ENCODE data around the gene ALMS1.

DNA sequence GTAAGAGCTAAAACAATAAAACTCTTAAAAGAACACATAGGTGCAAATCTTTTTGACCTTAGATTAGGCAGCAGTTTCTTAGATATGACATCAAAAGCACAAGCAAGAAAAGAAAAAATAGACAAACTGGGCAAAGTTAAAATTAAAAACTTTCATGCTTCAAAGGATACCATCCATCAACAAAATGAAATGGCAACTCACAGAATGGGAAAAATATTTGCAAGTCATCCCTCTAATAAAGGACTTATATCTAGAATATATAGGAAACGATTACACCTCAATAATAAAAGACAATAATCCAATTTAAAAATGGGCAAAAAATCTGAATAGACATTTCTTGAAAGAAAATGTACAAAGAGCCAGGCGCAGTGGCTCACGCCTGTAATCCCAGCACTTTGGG lies 29.5 kb upstream of the ALMS1 start:
- TF ChIP-seq, protein P1, sequence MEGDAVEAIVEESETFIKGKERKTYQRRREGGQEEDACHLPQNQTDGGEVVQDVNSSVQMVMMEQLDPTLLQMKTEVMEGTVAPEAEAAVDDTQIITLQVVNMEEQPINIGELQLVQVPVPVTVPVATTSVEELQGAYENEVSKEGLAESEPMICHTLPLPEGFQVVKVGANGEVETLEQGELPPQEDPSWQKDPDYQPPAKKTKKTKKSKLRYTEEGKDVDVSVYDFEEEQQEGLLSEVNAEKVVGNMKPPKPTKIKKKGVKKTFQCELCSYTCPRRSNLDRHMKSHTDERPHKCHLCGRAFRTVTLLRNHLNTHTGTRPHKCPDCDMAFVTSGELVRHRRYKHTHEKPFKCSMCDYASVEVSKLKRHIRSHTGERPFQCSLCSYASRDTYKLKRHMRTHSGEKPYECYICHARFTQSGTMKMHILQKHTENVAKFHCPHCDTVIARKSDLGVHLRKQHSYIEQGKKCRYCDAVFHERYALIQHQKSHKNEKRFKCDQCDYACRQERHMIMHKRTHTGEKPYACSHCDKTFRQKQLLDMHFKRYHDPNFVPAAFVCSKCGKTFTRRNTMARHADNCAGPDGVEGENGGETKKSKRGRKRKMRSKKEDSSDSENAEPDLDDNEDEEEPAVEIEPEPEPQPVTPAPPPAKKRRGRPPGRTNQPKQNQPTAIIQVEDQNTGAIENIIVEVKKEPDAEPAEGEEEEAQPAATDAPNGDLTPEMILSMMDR (IDR thresholded peaks at IDR 0.05), result no peak
- no peak for TF ChIP-seq POLR2A (IDR thresholded peaks at IDR 0.05)
